ENCODE results near the gene ACSL4.

GRCh38 chrX:109622270-109622669 is 110.8 kb downstream of the ACSL4 start:
- TF ChIP-seq CTCF (IDR thresholded peaks at IDR 0.05), result no peak
- TF ChIP-seq POLR2A (IDR thresholded peaks at IDR 0.05), result no peak

Measured in lower leg skin (tissue), 3 donors.